Activated CD4-positive, alpha-beta T cell treated with anti-CD3 and anti-CD28 coated beads, Interleukin-2, amount 10 ng/mL, durations not matched to agents 7 days and 5 days (primary cell): Measurements from ENCODE around the gene UBQLNL. TPM values are rescaled to one million over a fixed set of nuclear protein-coding genes. Genes with fewer than 3 reads are reported as not detected.

Experiments used
- CTCF ChIA-PET: fragments of 350-600 bp; sonication (Branson Sonifier 250); formaldehyde crosslinking; loops from one replicate; lab custom pipeline; 2021; ENCODE audit warnings: antibody characterized with exemption; lab: Charles Lee
- POLR2A ChIA-PET: fragments of 350-600 bp; sonication (Branson Sonifier 250); formaldehyde crosslinking; loops from one replicate; lab custom pipeline; 2021; ENCODE audit warnings: antibody characterized with exemption; lab: Charles Lee
- DNase-seq: peaks from one replicate; pipeline ENCODE4 v3.0.0-alpha.2; 2020
- H3K27ac Mint-ChIP-seq: one replicate; pipeline ENCODE4 v1.8.0; 2021; ENCODE audit warnings: mild to moderate bottlenecking, moderate library complexity, mixed read lengths
- H3K27me3 Mint-ChIP-seq: one replicate; pipeline ENCODE4 v1.8.0; 2021; ENCODE audit warnings: mixed read lengths
- H3K36me3 Mint-ChIP-seq: one replicate; pipeline ENCODE4 v1.8.0; 2021; ENCODE audit warnings: low read depth, mixed read lengths
- H3K4me1 Mint-ChIP-seq: one replicate; pipeline ENCODE4 v1.8.0; 2021; ENCODE audit warnings: mixed read lengths
- H3K4me3 Mint-ChIP-seq: one replicate; pipeline ENCODE4 v1.8.0; 2021; ENCODE audit warnings: mild to moderate bottlenecking, moderate library complexity, mixed read lengths
- H3K9me3 Mint-ChIP-seq: one replicate; pipeline ENCODE4 v1.8.0; 2021; ENCODE audit warnings: mixed read lengths
- total RNA-seq, 2 experiments: library from RNA; stranded (reverse); gene quantifications; one replicate each; pipeline ENCODE4 v1.2.3, GENCODE V29; 2021

The UBQLNL gene, protein sequence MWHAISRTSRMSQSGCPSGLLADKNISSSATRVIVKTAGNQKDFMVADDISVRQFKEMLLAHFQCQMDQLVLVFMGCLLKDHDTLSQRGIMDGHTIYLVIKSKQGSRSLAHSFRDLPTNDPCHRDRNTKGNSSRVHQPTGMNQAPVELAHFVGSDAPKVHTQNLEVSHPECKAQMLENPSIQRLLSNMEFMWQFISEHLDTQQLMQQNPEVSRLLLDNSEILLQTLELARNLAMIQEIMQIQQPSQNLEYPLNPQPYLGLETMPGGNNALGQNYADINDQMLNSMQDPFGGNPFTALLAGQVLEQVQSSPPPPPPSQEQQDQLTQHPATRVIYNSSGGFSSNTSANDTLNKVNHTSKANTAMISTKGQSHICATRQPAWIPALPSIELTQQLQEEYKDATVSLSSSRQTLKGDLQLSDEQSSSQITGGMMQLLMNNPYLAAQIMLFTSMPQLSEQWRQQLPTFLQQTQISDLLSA
- total RNA-seq, result under 1 TPM; 0.25 to 0.45 TPM

GRCh38 chr11:5516599-5516998 is at the start of gene UBQLNL:
Gene UBQLNL (minus strand): TSS chr11:5516699. CDS start chr11:5516441, 258 bp downstream.
- POLR2A ChIA-PET, result no interaction called here
- Mint-ChIP-seq H3K9me3 (no peaks in the 10 kb centered on the region), H3K36me3 (no peaks in the 10 kb centered on the region), H3K27ac (no peak within 1 kb of the TSS), H3K4me1 (no peaks in the 10 kb centered on the region), H3K27me3 (no peaks in the 10 kb centered on the region), H3K4me3 (no peak within 1 kb of the TSS)
- CTCF ChIA-PET, result interaction anchor here (1.0 to 2.3 kb wide), 2 partner anchors 9 to 11 kb away, joined by 3 to 6 read pairs; no protein-coding TSS in a partner anchor
- no peak for DNase-seq

GRCh38 chr11:5564259-5565019 is 47.9 kb upstream of the UBQLNL start:
- Mint-ChIP-seq H3K27me3 (no peaks in the 10 kb centered on the region), H3K36me3 (peaks cover 2% of the 10 kb centered on the region), H3K27ac (peak overlapping the region; percentile 25), H3K4me1 (peaks cover 9% of the 10 kb centered on the region), H3K4me3 (no peak overlapping the region), H3K9me3 (peaks cover 5% of the 10 kb centered on the region)
- ChIA-PET POLR2A (no interaction called here), CTCF (interaction anchor here (0.6 to 0.7 kb wide), 2 partner anchors 9 to 749 kb away, joined by 3 read pairs; no protein-coding TSS in a partner anchor)
- DNase-seq, result no peak

DNA sequence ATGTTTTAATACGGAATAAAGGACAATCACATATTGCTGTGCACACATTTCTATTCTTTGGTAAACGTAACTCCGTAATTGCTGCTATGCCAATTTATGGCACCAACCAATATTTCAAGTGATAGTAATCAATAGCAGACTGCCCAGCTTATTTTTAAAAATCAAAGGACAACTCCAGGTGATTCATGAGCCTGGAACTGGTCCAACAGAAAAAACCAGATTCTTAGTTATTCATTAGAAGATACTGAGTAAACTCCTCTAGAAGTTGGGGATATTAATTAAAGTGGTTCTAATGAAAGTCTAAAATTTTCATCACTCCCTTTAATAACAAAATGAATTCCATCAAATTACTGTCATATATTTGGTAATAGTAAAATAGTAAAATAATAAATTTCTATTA is 41.3 kb upstream of the UBQLNL start:
- H3K27me3 Mint-ChIP-seq, result peaks cover 23% of the 10 kb centered on the region
- no peak for DNase-seq
- H3K4me1 Mint-ChIP-seq, result no peaks in the 10 kb centered on the region
- H3K27ac Mint-ChIP-seq, result no peak overlapping the region
- H3K9me3 Mint-ChIP-seq, result no peaks in the 10 kb centered on the region
- ChIA-PET POLR2A (no interaction called here), CTCF (no interaction called here)
- H3K36me3 Mint-ChIP-seq, result no peaks in the 10 kb centered on the region
- no peak overlapping the region for H3K4me3 Mint-ChIP-seq

- no peaks in the 10 kb centered on the region for H3K36me3 Mint-ChIP-seq
- no peaks in the 10 kb centered on the region for H3K4me1 Mint-ChIP-seq
- ChIA-PET POLR2A (no interaction called here), CTCF (no interaction called here)
- H3K9me3 Mint-ChIP-seq, result no peaks in the 10 kb centered on the region
- H3K4me3 Mint-ChIP-seq, result no peak overlapping the region
- H3K27ac Mint-ChIP-seq, result no peak overlapping the region
- H3K27me3 Mint-ChIP-seq, result peaks cover 23% of the 10 kb centered on the region
- DNase-seq, result no peak
These were observed 40.2 kb upstream of the UBQLNL start for GRCh38 chr11:5556596-5557188.

DNA sequence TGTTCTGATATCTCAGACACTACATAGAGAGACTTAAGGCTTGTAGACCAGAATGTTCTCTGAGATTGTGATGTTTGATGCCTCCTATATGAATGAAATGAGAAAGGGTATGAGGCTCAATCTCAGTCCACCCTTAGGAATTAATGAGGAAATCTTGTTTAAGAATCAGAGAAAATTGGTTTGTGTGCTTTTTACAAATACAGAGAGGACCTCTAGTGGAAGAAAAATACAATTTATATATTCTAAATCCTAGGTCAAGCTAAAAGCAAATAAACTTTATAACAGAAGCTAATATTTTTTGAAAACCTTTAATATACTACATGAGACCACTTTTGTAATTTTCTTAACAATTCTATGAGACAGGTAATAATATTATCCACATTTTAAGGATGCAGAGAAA is 36.8 kb upstream of the UBQLNL start:
- no peaks in the 10 kb centered on the region for H3K36me3 Mint-ChIP-seq
- no peak overlapping the region for H3K4me3 Mint-ChIP-seq
- no peaks in the 10 kb centered on the region for H3K9me3 Mint-ChIP-seq
- H3K4me1 Mint-ChIP-seq, result no peaks in the 10 kb centered on the region
- no peak overlapping the region for H3K27ac Mint-ChIP-seq
- POLR2A ChIA-PET, result no interaction called here
- DNase-seq, result no peak
- CTCF ChIA-PET, result no interaction called here
- H3K27me3 Mint-ChIP-seq, result peaks cover 23% of the 10 kb centered on the region

DNA sequence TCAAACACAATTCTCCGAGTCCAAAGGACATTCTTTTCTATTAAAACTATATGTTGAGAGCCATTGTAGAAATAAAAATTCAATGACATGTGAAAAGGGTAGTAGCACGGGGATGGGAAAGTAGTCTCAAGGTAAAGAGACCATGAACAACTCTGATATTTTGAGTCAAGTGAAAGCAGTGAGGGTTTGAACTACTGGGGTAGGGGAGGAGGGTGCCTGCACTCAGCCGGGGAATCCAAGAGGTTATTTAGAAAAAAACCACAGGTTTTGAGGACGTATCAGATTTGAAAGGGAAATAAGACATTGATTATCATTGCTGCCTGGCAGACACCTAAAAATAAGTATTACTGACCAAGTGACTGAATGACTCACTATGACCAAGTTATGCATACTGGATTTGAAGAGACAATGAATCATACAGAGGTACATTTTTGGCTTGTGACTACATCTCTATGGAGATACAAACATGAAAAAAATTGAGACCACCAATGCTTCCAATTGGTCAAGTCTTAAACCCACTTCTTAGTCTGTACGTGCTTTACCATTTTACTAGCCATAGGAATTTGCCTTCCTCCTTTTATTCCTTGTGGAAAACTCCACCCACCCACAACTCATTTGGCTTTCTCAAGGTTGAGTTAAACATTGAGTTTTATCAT is 34.1 kb upstream of the UBQLNL start:
- Mint-ChIP-seq H3K4me1 (no peaks in the 10 kb centered on the region), H3K27me3 (peaks cover 9% of the 10 kb centered on the region), H3K4me3 (no peak overlapping the region), H3K27ac (no peak overlapping the region), H3K9me3 (no peaks in the 10 kb centered on the region), H3K36me3 (no peaks in the 10 kb centered on the region)
- DNase-seq, result no peak
- POLR2A ChIA-PET, result no interaction called here
- CTCF ChIA-PET, result no interaction called here

DNA sequence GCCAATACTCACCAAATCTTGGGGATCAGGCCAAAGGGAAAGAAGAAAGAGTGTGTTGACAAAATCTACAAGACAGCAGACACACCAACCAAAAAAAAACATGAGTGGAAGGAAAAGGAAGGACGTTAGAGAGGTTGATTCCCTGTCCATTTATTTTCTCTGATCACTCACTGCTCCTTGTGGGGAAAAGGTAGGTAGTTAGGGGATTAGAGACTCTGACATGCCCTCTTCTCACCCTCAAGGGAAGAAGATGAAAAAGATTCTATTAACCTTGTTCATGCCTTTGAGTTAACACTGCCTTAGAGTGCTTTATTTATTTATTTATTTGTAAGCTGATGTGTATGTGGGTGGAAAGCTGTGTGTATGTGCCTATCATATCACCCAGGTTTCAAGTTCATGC is 31.9 kb upstream of the UBQLNL start, which contains the start of gene OR52H1:
OR52H1 (minus strand) TSS at position 101 of the 400 bp plus-strand sequence. CDS start 3,035 bp downstream, outside the sequence.
- Mint-ChIP-seq H3K9me3 (no peaks in the 10 kb centered on the region), H3K27ac (no peak within 1 kb of the TSS), H3K36me3 (no peaks in the 10 kb centered on the region), H3K27me3 (no peaks in the 10 kb centered on the region), H3K4me1 (no peaks in the 10 kb centered on the region), H3K4me3 (no peak within 1 kb of the TSS)
- DNase-seq, result no peak
- POLR2A ChIA-PET, result no interaction called here
- CTCF ChIA-PET, result no interaction called here

DNA sequence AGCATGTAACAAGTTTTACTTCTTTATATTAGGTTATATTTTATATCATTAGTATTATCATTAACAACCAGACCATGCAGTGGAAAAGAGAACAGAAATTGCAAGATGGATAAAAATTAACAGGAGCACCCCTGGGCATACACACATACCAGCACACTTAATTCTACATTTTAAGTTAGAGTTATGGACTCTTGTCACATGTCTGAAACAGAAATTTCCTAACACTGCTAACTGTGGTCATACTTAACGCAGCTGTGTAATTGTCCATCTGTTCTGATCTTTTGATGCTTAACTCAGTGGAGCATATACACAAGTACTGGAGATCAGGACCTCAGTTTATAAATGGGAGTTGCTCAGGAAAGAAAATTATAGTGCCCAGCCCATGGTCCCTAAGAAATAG is 31.5 kb upstream of the UBQLNL start:
- Mint-ChIP-seq H3K27ac (no peak overlapping the region), H3K36me3 (no peaks in the 10 kb centered on the region), H3K9me3 (no peaks in the 10 kb centered on the region), H3K4me1 (no peaks in the 10 kb centered on the region), H3K4me3 (no peak overlapping the region), H3K27me3 (no peaks in the 10 kb centered on the region)
- ChIA-PET POLR2A (no interaction called here), CTCF (no interaction called here)
- DNase-seq, result no peak

GRCh38 chr11:5546457-5546856 is 30.0 kb upstream of the UBQLNL start:
- H3K4me1 Mint-ChIP-seq, result no peaks in the 10 kb centered on the region
- H3K27me3 Mint-ChIP-seq, result no peaks in the 10 kb centered on the region
- H3K9me3 Mint-ChIP-seq, result no peaks in the 10 kb centered on the region
- ChIA-PET POLR2A (no interaction called here), CTCF (no interaction called here)
- H3K27ac Mint-ChIP-seq, result no peak overlapping the region
- no peaks in the 10 kb centered on the region for H3K36me3 Mint-ChIP-seq
- no peak overlapping the region for H3K4me3 Mint-ChIP-seq
- DNase-seq, result no peak

- DNase-seq, result no peak
- H3K9me3 Mint-ChIP-seq, result no peaks in the 10 kb centered on the region
- no peak overlapping the region for H3K27ac Mint-ChIP-seq
- ChIA-PET CTCF (no interaction called here), POLR2A (no interaction called here)
- no peaks in the 10 kb centered on the region for H3K36me3 Mint-ChIP-seq
- H3K4me3 Mint-ChIP-seq, result no peak overlapping the region
- no peaks in the 10 kb centered on the region for H3K4me1 Mint-ChIP-seq
- H3K27me3 Mint-ChIP-seq, result peaks cover 8% of the 10 kb centered on the region
These were observed 24.9 kb upstream of the UBQLNL start for GRCh38 chr11:5541427-5541826.

- DNase-seq, result no peak
- ChIA-PET CTCF (interaction anchor here (0.6 kb wide), 1 partner anchor 239 kb away, joined by 3 read pairs; no protein-coding TSS in a partner anchor), POLR2A (no interaction called here)
- Mint-ChIP-seq H3K27ac (no peak overlapping the region), H3K4me3 (no peak overlapping the region), H3K9me3 (no peaks in the 10 kb centered on the region), H3K4me1 (no peaks in the 10 kb centered on the region), H3K36me3 (no peaks in the 10 kb centered on the region), H3K27me3 (peaks cover 8% of the 10 kb centered on the region)
These were observed 20.0 kb upstream of the UBQLNL start for GRCh38 chr11:5536482-5536881.

DNA sequence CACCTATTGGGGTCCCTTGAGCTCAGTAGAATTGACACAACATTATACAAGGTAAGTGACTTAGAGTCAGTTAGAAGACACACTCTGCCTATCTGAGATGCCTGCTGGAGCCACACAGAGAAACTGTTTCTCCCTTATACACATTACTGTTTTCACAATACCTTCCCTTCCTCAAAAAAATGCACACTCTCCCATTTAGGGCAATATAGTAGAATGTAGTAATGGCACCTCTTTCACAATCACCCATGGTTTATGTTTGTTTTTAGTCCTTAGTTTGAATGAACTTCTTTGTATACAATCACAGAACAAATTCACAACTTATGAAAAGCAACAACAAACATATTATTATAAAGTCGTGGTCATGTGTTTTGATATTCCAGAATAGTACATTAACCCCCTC is 17.5 kb upstream of the UBQLNL start:
- POLR2A ChIA-PET, result no interaction called here
- H3K27ac Mint-ChIP-seq, result no peak overlapping the region
- CTCF ChIA-PET, result no interaction called here
- no peaks in the 10 kb centered on the region for H3K36me3 Mint-ChIP-seq
- no peak for DNase-seq
- H3K27me3 Mint-ChIP-seq, result peaks cover 3% of the 10 kb centered on the region
- H3K4me1 Mint-ChIP-seq, result no peaks in the 10 kb centered on the region
- H3K4me3 Mint-ChIP-seq, result no peak overlapping the region
- no peaks in the 10 kb centered on the region for H3K9me3 Mint-ChIP-seq
